Testis (tissue), 2 donors: ENCODE data around the gene TCHHL1.

Experiments
- CTCF ChIP-seq, 3 experiments: fragments of 450-650 bp in 2 of 3; fragments of 200-600 bp in 1 of 3; sonication (generic) in 1 of 3; IDR thresholded peaks; one replicate each; pipeline ENCODE4 v1.5.1; 2016 to 2019; ENCODE audit warnings: antibody characterized with exemption in 3 of 3, mild to moderate bottlenecking in 2 of 3, moderate library complexity in 1 of 3
- POLR2A ChIP-seq: fragments of 450-650 bp; IDR thresholded peaks from one replicate; pipeline ENCODE4 v1.6.1; 2017; ENCODE audit warnings: antibody characterized with exemption, mild to moderate bottlenecking, moderate library complexity

- TF ChIP-seq CTCF (IDR thresholded peaks at IDR 0.05) (no peak), POLR2A (no peak)
Observed at GRCh38 chr1:152067150-152067549, 21.7 kb downstream of the TCHHL1 start.
